Activated T-cell treated with anti-CD3 and anti-CD28 coated beads, Interleukin-2, amount 50 U/mL, for 4 hours (primary cell): ENCODE results near the gene IFNA16. TPM values are rescaled to one million over a fixed set of nuclear protein-coding genes. Genes with fewer than 3 reads are reported as not detected.
"Not testable (repeated sequence)": the region's sequence is repeated elsewhere in the genome, so short reads cannot be mapped to it uniquely, and the experiment has no call there.

ENCODE experiments used
- ATAC-seq, 2 donors: fragments of 200-7000 bp; cut with Tn5 transposase; one replicate each; pipeline ENCODE4 v1.10.0; 2021
- DNase-seq: peaks from one replicate; pipeline ENCODE4 v3.0.0-alpha.2; 2020
- H3K27me3 Mint-ChIP-seq: one replicate; pipeline ENCODE4 v1.8.0; 2021; ENCODE audit warnings: low read depth, mixed read lengths
- H3K36me3 Mint-ChIP-seq: one replicate; pipeline ENCODE4 v1.8.0; 2022; ENCODE audit warnings: mixed read lengths; ENCODE audit not compliant: insufficient read depth
- H3K4me1 Mint-ChIP-seq: one replicate; pipeline ENCODE4 v1.8.0; 2021; ENCODE audit warnings: low read depth, mixed read lengths
- H3K4me3 Mint-ChIP-seq: one replicate; pipeline ENCODE4 v1.8.0; 2021; ENCODE audit warnings: mild to moderate bottlenecking, moderate library complexity, mixed read lengths
- H3K9me3 Mint-ChIP-seq: one replicate; pipeline ENCODE4 v1.8.0; 2021; ENCODE audit warnings: mixed read lengths
- total RNA-seq, 3 donors: library from RNA; stranded (reverse); gene quantifications; one replicate each; pipeline ENCODE4 v1.2.1, GENCODE V29; 2021

The IFNA16 gene
- total RNA-seq, 3 donors from 2014 or later = not detected

- H3K27me3 Mint-ChIP-seq, H3K36me3 Mint-ChIP-seq, H3K4me3 Mint-ChIP-seq, DNase-seq, H3K9me3 Mint-ChIP-seq, ATAC-seq: not testable (repeated sequence)
- peaks cover 18% of the 10 kb centered on the region for H3K4me1 Mint-ChIP-seq
Measured at GRCh38 chr9:21166560-21166959, 50.6 kb downstream of the IFNA16 start, which contains the start of gene IFNA21. Gene IFNA21, minus strand, starts transcription at chr9:21166660. Its CDS starts 48 bp downstream, at chr9:21166612.

Other genes starting within 250 kb of the IFNA16 start
- 1 to 10 TPM; 1.2 to 1.4 (median 1.2) TPM for gene HACD4, start 185.7 kb downstream of the IFNA16 start, total RNA-seq
- gene IFNB1, start 139.4 kb downstream of the IFNA16 start, total RNA-seq = not detected
- not detected for gene IFNW1, start 75.5 kb downstream of the IFNA16 start, total RNA-seq
- not detected for gene IFNA21, start 50.7 kb downstream of the IFNA16 start, total RNA-seq
- not detected for gene IFNA4, start 29.7 kb downstream of the IFNA16 start, total RNA-seq
- not detected for gene IFNA7, start 15.1 kb downstream of the IFNA16 start, total RNA-seq
- gene IFNA10, start 10.2 kb downstream of the IFNA16 start, total RNA-seq = not detected
- gene IFNA17, start 10.9 kb upstream of the IFNA16 start, total RNA-seq = not detected
- gene IFNA14, start 22.7 kb upstream of the IFNA16 start, total RNA-seq = not detected
- gene IFNA5, start 88.0 kb upstream of the IFNA16 start, total RNA-seq = not detected
- gene KLHL9, start 118.1 kb upstream of the IFNA16 start, total RNA-seq = 10 to 100 TPM; 11.8 to 13.5 (median 12.9) TPM
- gene IFNA6, start 133.6 kb upstream of the IFNA16 start, total RNA-seq = not detected
- not detected for gene IFNA13, start 150.7 kb upstream of the IFNA16 start, total RNA-seq
- gene IFNA2, start 168.1 kb upstream of the IFNA16 start, total RNA-seq = not detected
- not detected for gene IFNA8, start 191.8 kb upstream of the IFNA16 start, total RNA-seq
- gene IFNA1, start 223.1 kb upstream of the IFNA16 start, total RNA-seq = not detected